Mucosa of rectum (tissue), 2 donors: ENCODE measurements around the gene TOM1L2.
A peak's percentile ranks its signal among the peaks of the same experiment; 100 is the strongest.

Experiments used
- H3K27ac ChIP-seq, 2 donors: one replicate each; pipeline ENCODE4 v1.7.0; 2013; ENCODE audit warnings: inconsistent platforms in 2 of 2, low read depth in 2 of 2, low read length in 2 of 2
- H3K27me3 ChIP-seq, 2 donors: one replicate each; pipeline ENCODE4 v1.7.0; 2013; ENCODE audit warnings: low read length in 2 of 2; ENCODE audit not compliant: control insufficient read depth in 2 of 2, insufficient read depth in 2 of 2
- H3K36me3 ChIP-seq, 2 donors: one replicate each; pipeline ENCODE4 v1.7.0; 2013; ENCODE audit warnings: low read length in 2 of 2; ENCODE audit not compliant: control insufficient read depth in 2 of 2, insufficient read depth in 2 of 2
- H3K4me1 ChIP-seq, 2 donors: one replicate each; pipeline ENCODE4 v1.7.0; 2013; ENCODE audit warnings: low read length in 2 of 2, mild to moderate bottlenecking in 1 of 2; ENCODE audit not compliant: control insufficient read depth in 2 of 2, insufficient read depth in 2 of 2
- H3K4me3 ChIP-seq, 2 donors: one replicate each; pipeline ENCODE4 v1.7.0; 2013; ENCODE audit warnings: low read length in 2 of 2
- H3K9ac ChIP-seq, 2 donors: one replicate each; pipeline ENCODE4 v1.7.0; 2013; ENCODE audit warnings: low read length in 2 of 2, low read depth in 1 of 2, mild to moderate bottlenecking in 1 of 2
- H3K9me3 ChIP-seq, 2 donors: one replicate each; pipeline ENCODE4 v1.7.0; 2013; ENCODE audit warnings: low read length in 2 of 2; ENCODE audit not compliant: control insufficient read depth in 2 of 2
- donor health status: healthy.
- donor health status: Normal muscosa, but diverticular disease.

Gene TOM1L2

GRCh38 chr17:17872547-17873345 lies 99.5 kb downstream of the TOM1L2 start:
- H3K9ac ChIP-seq = no peak overlapping the region
- peaks cover 7 to 10% of the 10 kb centered on the region in 2 donors for H3K4me1 ChIP-seq
- H3K9me3 ChIP-seq = no peaks in the 10 kb centered on the region
- H3K4me3 ChIP-seq = no peak overlapping the region
- H3K27me3 ChIP-seq = no peaks in the 10 kb centered on the region
- no peak overlapping the region for H3K27ac ChIP-seq
- H3K36me3 ChIP-seq = peaks cover 18 to 29% of the 10 kb centered on the region in 2 donors

DNA sequence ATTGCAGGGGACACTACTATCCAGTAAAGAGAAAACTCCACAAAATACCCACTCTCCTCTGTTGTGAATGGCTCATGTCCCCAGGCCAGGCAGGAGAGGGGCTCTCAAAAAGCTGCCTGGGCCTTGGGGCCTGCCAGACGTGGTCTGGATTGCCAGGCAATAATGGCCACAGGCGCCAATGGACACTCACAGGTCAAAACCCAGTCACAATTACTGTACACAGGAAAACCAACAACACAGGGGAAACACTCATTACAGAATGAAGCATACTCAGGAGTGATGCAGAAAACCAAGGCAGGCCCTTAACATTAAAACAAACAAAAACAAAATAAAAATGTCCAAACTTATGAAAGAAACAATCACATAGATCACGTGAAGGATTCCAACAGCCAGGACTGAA lies 100.3 kb downstream of the TOM1L2 start:
- peaks cover 5% of the 10 kb centered on the region in 2 donors for H3K4me1 ChIP-seq
- no peak overlapping the region for H3K9ac ChIP-seq
- H3K27me3 ChIP-seq = no peaks in the 10 kb centered on the region
- H3K4me3 ChIP-seq = no peak overlapping the region
- H3K36me3 ChIP-seq = peaks cover 23 to 29% of the 10 kb centered on the region in 2 donors
- no peaks in the 10 kb centered on the region for H3K9me3 ChIP-seq
- no peak overlapping the region for H3K27ac ChIP-seq

DNA sequence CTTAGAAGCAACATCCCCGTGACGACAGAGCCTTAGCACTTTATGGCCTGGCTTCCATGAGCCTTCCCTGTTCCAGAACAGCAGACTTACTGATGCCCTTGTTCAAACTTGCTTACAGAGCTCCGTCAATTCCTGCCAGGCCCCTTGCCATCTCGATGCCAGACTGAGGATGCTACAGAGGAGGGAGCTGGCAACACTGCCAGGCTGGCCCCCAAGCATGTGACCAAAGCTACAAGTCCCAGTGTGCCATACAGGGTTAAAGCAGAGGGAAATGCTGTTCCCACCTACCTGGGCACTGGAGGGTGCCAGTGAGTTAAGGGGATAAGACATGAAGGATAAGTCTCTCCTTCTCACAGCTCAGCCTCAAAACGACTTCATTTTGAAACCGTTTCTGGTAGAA lies 102.0 kb downstream of the TOM1L2 start:
- Histone ChIP-seq H3K27ac (no peak overlapping the region), H3K4me3 (no peak overlapping the region), H3K4me1 (no peaks in the 10 kb centered on the region), H3K36me3 (peaks cover 19 to 26% of the 10 kb centered on the region in 2 donors), H3K9ac (no peak overlapping the region), H3K27me3 (no peaks in the 10 kb centered on the region), H3K9me3 (no peaks in the 10 kb centered on the region)

DNA sequence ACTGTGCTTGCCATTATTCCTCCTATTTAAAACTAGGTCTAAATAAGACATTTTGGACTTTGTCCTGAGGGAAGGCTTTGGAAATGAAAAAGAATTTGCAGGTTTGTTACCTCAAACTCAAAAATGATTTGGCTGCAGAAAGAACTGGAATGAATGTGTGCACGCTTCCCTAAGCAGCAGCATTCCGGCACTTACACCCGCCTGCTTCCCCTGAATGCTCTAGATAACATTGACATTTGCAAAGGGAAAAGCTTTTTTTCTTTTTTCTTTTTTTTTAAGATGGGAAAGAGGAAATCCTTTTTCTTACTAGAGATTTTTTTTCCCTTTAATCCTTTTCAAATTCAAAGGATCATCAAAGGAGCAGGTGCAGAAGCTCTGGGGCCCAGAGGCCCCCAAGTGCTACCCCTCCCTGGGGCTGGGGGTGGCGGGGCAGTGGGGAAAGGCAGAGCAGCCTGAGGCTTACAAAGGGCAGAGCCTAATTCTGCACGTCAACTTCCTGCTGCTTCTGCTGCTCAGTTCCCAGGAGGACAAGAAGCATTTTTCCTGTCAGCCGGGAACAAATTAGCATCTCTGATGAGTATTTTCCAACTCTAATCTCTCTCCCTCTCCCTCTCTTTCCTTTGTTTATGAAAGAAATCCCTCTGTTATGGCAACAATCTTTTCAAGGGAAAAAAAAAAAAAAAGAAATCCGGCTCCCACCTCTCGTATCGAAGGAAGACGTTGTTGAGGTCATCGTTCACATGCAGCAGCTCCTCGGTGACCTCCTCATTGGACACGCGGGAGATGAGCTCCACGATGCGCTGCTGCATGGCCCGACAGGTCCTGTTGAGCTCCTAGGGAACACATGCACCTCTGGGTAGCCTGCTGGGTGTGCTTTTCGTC lies 103.3 kb downstream of the TOM1L2 start:
- Histone ChIP-seq H3K9ac (no peak overlapping the region), H3K27ac (peak overlapping the region in 1 of 2 donors; percentile 28)

GRCh38 chr17:17866897-17867296 lies 105.3 kb downstream of the TOM1L2 start:
- H3K27me3 ChIP-seq = no peaks in the 10 kb centered on the region
- no peak overlapping the region for H3K27ac ChIP-seq
- H3K36me3 ChIP-seq = peaks cover 17 to 31% of the 10 kb centered on the region in 2 donors
- no peak overlapping the region for H3K4me3 ChIP-seq
- no peak overlapping the region for H3K9ac ChIP-seq
- H3K4me1 ChIP-seq = no peaks in the 10 kb centered on the region
- no peaks in the 10 kb centered on the region for H3K9me3 ChIP-seq

More for the DNA sequence above, 103.3 kb downstream of the TOM1L2 start:
- no peaks in the 10 kb centered on the region for H3K4me1 ChIP-seq
- no peaks in the 10 kb centered on the region for H3K27me3 ChIP-seq
- peaks cover 19 to 26% of the 10 kb centered on the region in 2 donors for H3K36me3 ChIP-seq
- no peak overlapping the region for H3K4me3 ChIP-seq
- H3K9me3 ChIP-seq = no peaks in the 10 kb centered on the region

DNA sequence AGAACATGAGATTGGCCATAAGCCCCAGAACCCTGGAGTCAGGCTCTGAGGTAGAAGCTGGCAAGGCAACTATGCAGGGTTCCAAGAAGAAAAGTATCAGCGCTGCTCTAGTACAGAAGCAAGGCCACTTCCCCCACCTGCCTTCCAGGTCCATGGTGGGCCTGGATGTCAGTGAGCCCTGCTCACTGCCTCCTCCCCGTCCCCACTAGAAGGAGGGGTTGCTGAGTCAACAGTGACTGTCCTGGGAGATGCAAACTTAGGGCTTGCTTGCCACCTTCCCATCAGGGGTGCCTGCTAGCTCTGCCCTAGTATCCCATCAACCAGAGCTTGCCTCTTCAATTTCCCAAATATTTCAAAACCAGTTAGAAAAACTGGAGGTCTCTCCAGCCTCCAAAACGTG lies 105.8 kb downstream of the TOM1L2 start:
- Histone ChIP-seq H3K4me1 (no peaks in the 10 kb centered on the region), H3K36me3 (peaks cover 17 to 34% of the 10 kb centered on the region in 2 donors), H3K4me3 (no peak overlapping the region), H3K27ac (no peak overlapping the region), H3K9me3 (no peaks in the 10 kb centered on the region), H3K9ac (no peak overlapping the region), H3K27me3 (no peaks in the 10 kb centered on the region)

GRCh38 chr17:17865035-17865434 lies 107.2 kb downstream of the TOM1L2 start:
- Histone ChIP-seq H3K27ac (no peak overlapping the region), H3K36me3 (peaks cover 17 to 38% of the 10 kb centered on the region in 2 donors), H3K9ac (no peak overlapping the region), H3K9me3 (no peaks in the 10 kb centered on the region), H3K4me3 (no peak overlapping the region), H3K27me3 (no peaks in the 10 kb centered on the region), H3K4me1 (no peaks in the 10 kb centered on the region)

DNA sequence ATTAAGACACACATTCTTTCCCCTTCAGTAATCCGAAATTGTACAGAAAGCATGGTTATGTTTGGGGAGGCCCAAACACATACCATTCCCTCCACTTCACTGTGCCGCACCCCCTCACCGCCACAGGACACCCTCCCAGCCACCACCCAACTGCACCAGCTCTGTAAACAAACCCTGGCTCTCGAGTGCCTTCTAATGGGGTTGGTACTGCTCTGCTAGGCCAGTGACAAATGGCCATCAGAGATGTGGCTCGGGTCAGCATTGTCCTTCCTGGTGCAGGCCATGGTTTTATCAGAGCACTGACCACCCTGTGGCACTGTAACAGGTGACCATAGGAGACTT lies 111.5 kb downstream of the TOM1L2 start:
- no peak overlapping the region for H3K27ac ChIP-seq
- no peak overlapping the region for H3K9ac ChIP-seq
- no peak overlapping the region for H3K4me3 ChIP-seq
- H3K27me3 ChIP-seq = no peaks in the 10 kb centered on the region
- H3K4me1 ChIP-seq = no peaks in the 10 kb centered on the region
- H3K9me3 ChIP-seq = no peaks in the 10 kb centered on the region
- peaks cover 0 to 12% of the 10 kb centered on the region in 2 donors for H3K36me3 ChIP-seq

DNA sequence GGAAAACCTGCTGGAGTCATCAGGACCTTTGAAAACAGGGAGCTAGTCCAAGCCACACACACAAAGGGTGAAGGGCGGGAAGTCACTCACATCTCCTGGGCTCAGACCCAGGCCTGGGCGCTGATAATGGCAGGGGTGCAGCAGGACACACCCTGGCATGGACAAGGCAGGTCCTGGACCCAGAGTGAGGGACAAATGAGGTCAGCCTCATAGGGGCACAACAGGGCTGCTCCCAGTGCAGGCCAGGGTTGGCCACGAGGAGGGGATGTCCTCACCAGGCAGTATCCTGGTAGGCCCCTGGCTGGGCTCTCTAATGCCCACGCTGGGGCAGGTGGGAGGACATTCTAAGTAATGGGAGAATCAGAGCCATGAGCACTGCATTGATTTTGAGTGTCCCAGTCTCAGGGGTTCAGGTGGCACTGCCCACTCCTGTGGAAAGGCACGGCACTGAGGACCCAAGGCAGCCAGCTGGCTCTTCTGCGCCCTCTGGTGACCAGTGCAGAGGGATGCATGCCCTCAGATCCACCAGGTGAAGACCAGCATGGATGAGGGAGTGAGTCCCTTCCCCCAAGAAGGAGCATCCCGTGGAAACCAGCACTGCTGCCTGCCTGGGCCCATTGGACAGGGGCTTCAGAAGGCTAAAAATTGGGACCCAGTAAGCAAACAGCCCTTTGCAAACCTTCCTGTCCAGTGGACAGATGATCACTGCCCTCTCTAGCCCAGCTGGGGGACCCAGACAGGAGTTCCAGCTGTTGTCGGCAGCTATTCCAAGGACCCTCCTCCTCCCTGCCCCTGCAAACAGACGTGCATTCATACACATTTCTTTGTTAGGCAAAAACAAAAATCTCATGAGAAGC lies 112.1 kb downstream of the TOM1L2 start:
- H3K4me1 ChIP-seq = peaks cover 0 to 3% of the 10 kb centered on the region in 2 donors
- H3K27me3 ChIP-seq = no peaks in the 10 kb centered on the region
- peaks cover 0 to 12% of the 10 kb centered on the region in 2 donors for H3K36me3 ChIP-seq
- H3K9me3 ChIP-seq = no peaks in the 10 kb centered on the region
- H3K27ac ChIP-seq = no peak overlapping the region
- H3K4me3 ChIP-seq = no peak overlapping the region
- no peak overlapping the region for H3K9ac ChIP-seq
